HG03060 (cell line): Measurements from ENCODE around the gene TSPAN18.

ENCODE experiments used
- ATAC-seq: cut with Tn5 transposase; IDR thresholded peaks from one replicate; pipeline ENCODE4 v1.9.1; 2021; ENCODE audit warnings: low read depth, moderate number of reproducible peaks; ENCODE audit not compliant: unreplicated experiment

TSPAN18 gene

DNA sequence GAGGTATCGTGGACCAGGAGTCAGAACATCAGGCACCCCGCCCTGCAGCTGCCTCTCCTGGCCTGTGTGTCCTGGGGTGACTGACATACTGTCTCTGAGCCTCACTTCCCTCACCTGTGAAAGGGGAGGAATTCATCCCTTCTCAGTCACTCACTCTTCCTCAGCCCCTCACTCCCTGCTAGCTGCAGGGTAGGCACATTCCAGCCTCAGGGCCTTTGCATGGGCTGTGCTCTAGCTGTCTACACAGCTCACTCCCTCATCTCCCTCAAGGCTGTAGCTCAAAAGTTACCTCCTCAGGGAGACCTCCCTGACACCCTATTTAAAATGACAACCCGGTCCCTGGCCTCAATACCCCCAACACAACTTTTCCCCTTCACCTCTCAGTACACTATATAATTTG is 221.4 kb downstream of the TSPAN18 start:
- no peak for ATAC-seq

DNA sequence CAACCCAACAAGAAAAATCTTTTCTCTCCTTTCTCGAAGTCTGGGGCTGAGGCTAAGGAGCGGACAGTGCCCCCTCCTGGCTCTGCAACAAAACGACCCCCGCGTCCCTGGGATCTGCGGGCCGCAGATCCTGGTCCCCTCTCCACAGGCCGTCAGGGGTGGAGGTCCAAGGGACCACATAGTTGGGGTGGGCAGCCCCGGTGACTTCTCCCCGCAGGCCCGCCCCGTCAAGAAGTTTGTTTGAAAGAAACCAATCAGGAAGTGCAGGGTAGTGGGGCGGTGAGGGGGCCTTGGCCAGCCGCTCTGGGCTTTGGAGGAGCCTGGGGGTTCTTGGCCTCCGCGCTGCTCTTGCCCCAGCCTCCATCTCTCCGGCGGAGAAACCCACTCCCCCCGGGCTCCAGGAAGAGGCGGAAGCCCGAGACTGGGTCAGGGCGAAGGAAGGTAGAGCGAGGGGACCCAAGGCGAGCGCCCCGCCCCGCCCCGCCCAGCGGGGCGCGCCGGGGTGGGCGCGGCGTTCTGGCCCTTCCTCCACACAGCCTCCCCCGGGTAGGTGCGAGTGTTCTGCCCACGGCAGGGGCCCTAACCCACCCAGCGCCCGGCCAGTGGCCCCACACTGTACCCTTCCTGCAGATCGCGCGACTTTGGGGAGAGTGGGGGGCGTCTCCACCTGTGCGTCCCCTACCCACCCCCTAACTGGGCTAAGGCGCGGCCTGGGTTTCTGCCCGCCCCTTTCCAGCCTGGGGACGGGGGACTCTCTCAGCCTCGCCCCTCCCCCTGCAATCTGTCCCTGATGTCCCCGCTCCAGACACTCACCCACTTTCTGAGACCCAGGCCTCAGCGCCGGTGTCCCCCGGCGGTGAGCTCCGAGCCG is 222.6 kb downstream of the TSPAN18 start:
- no peak for ATAC-seq

- ATAC-seq, result no peak
Observed at GRCh38 chr11:44950031-44950624, 223.4 kb downstream of the TSPAN18 start.

DNA sequence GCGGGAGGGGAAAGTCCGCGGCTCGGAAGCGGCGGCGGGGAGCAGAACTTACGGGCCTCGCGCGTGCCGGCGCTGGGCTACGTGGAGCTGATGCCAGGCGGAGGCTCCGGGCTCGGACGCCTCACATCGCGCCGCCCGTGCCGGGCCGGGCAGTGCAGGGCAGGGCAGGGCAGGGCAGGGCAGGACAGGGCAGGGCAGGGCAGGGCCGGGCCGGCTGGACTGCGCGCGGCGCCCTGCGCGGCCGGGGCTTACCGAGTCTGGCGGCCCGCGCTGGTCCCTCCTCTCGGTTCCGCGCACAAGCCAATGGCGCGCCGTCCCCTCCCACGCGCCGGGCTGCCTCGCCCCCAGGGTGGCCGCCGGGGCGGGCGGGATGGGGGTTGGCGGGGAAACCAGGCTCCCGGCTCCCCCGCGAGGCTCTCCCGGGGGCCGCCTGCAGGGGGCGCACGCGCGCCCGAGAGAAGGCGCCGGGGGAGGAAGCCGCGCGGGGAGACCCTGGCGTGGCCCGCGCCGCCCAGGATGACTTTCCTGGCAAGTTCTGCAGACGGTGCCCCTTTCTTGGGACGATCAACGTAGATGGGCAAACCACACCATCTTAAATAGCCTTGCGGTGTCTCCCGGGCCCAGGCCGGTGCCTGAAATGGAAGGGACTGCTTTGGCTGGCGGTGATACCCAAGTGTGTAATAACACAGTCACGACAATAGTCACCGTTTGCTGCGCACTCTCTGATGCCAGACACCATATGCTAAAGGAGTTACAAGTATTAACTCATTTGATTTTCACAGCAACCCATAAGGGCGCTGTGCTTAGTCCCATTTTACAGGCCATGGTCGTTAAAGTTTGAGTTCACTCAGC is 224.1 kb downstream of the TSPAN18 start, which contains the start of gene TP53I11:
Gene TP53I11, minus strand, starts transcription at position 259 of the 852 bp plus-strand sequence. CDS start 12,548 bp downstream, outside the sequence.
- ATAC-seq, result no peak

- no peak for ATAC-seq
Observed at GRCh38 chr11:44952082-44952481, 225.3 kb downstream of the TSPAN18 start.

- no peak for ATAC-seq
Observed at GRCh38 chr11:44952500-44953260, 225.9 kb downstream of the TSPAN18 start.

DNA sequence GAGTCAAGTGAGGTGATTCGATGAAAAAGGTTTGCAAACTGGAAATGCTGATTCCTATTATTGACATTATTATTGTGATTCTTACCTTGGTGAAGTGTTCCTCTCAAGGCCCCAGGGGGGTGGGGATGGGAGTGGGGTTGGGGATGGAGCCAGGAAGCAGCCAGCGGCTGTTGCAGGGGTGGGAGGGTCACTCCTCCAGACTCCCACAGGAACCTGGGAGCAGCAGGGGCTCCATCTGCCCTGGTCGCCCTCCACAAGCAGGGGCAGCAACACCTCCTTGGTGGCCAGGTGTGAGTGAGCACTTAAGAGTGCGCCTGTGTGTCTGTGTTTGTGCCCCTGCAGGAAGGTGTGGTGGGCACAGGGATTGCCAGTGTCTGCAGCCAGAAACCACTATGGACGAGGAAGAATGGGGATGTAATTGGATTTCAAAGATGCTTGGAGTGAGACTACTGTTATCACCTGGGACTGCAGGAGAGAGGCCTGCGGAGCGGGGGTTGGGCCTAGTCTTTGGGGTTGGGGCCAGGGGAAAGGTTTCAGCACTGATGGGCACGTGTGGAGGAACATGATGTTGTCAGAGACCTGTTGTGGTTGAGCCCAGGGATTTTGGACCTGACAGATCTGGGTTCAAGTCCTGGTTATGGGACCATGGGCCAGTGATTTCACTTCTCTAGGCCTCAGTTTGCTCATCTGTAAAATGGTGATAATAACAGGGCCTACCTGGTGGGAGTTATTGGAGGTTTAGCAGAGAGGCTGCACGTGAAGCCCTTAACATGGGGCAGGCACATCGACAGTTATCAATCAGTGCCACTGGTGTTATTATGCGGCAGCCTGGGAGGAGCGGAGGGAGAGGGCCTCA is 227.5 kb downstream of the TSPAN18 start:
- ATAC-seq, result no peak

GRCh38 chr11:44955015-44955738 is 228.4 kb downstream of the TSPAN18 start:
- ATAC-seq, result no peak

DNA sequence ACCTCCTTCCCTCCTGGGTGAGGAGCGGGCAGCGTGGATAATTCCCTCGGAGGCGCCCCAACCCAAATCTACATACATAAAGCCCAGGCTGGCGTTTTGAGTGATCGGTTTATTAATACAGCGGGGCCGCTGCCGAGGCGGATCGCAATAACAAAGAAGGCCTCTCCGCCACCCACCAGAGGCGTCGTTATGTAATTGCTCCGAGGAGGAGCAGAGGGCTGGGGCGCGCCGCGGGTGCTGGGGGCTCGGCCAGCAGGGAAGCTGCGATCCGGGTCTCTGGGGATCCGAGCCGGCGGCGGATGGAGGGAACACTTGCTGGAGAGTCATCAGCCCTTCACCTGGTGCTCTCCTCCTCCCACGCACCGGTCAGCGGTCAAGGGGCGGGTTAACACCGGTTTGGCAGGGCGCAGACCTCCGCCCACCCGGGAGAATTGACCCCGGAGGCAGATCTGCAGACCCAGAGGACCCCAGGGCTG is 230.3 kb downstream of the TSPAN18 start:
- ATAC-seq, result no peak

- no peak for ATAC-seq
Observed at GRCh38 chr11:44957776-44958564, 231.2 kb downstream of the TSPAN18 start.

- ATAC-seq, result no peak
Observed at GRCh38 chr11:44959064-44959463, 232.3 kb downstream of the TSPAN18 start.

- ATAC-seq, result no peak
Observed at GRCh38 chr11:44960200-44960845, 233.6 kb downstream of the TSPAN18 start.

- no peak for ATAC-seq
Observed at GRCh38 chr11:44962464-44962863, 235.7 kb downstream of the TSPAN18 start.

DNA sequence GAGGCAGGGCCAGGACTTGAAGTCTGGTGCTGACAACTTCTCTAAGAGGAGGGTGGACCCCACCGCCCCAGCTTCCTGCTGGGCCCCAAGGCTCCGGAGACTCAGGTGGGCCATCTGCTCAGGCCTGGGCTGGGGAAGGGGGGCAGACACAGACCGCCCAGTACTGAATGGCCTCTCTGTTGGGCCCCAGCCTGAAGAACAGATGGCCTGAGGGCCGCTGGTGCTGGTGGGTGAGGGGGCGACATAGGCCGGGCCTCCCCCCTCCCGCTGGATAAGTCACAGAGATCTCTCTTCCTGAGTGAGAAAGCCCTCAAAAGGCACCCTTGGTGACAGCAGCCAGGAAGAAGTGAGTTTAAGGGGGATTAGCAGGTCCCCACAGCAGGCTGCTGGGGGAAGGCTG is 236.4 kb downstream of the TSPAN18 start:
- ATAC-seq, result no peak

GRCh38 chr11:44963948-44964347 is 237.2 kb downstream of the TSPAN18 start:
- no peak for ATAC-seq

- ATAC-seq, result no peak
Observed at GRCh38 chr11:44964526-44965209, 237.9 kb downstream of the TSPAN18 start.

DNA sequence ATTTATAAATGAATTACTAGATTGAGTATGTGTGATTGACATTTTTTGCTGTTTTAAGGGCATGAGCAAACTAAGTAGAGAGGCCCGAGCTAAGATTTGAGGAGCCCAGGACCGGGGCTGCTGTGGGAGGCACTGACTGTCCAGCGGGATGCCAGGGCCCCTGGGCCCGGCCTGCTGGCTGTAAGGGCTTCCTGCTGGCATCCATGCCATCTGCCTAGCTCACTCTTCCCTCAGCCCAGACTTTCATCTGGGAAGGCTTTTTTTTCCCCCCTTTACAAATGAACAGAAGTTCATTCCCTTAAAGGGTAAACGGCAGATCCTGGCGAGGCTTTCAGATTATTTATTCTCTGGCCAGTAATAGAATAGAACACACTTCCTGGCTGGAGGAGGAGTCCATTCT is 239.9 kb downstream of the TSPAN18 start:
- no peak for ATAC-seq
